Measurements from ENCODE around the gene USP9X. TPM values are rescaled to one million over a fixed set of nuclear protein-coding genes. Genes with fewer than 3 reads are reported as not detected.

USP9X gene
- total RNA-seq, 4 donors from 2014 or later, result 50.4 to 77.6 (median 58.4) TPM

DNA sequence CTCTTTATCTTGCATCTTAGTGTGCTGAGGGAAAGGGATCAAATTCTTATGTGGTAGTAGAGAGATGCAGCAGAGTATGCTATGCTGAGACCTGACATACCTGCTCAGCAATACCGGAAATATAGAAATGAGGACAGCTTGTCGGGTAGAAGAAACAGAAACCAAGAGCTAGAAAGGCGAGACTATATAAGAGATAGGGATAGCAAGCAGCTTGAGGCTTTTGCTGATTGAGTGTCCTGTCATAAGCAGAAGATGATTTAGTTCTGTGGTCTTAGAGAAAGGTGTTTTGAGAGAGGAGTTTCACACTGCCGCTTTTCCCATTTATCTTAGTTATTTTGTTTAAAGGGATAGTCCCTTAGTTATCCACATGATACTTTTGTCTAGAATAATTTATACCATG is 31.7 kb downstream of the USP9X start:
- intact Hi-C loops (cut with DNase I; ENCODE audit: low total_unique reads), result loop anchor here (10.0 kb wide), 2 partner anchors 462 to 572 kb away; no protein-coding TSS in a partner anchor
- H3K4me3 ChIP-seq (ENCODE audit: low read depth, poor library complexity, severe bottlenecking), result no peak overlapping the region
- no peak for DNase-seq (ENCODE audit: low spot score in 2 of 2)
- WGBS, 2 donors, result 16 to 53% methylated on average over 4 of the region's 4 CpGs
- TF ChIP-seq, protein P1, sequence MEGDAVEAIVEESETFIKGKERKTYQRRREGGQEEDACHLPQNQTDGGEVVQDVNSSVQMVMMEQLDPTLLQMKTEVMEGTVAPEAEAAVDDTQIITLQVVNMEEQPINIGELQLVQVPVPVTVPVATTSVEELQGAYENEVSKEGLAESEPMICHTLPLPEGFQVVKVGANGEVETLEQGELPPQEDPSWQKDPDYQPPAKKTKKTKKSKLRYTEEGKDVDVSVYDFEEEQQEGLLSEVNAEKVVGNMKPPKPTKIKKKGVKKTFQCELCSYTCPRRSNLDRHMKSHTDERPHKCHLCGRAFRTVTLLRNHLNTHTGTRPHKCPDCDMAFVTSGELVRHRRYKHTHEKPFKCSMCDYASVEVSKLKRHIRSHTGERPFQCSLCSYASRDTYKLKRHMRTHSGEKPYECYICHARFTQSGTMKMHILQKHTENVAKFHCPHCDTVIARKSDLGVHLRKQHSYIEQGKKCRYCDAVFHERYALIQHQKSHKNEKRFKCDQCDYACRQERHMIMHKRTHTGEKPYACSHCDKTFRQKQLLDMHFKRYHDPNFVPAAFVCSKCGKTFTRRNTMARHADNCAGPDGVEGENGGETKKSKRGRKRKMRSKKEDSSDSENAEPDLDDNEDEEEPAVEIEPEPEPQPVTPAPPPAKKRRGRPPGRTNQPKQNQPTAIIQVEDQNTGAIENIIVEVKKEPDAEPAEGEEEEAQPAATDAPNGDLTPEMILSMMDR (IDR thresholded peaks at IDR 0.05), result no peak
- TF ChIP-seq POLR2A (IDR thresholded peaks at IDR 0.05), result no peak

DNA sequence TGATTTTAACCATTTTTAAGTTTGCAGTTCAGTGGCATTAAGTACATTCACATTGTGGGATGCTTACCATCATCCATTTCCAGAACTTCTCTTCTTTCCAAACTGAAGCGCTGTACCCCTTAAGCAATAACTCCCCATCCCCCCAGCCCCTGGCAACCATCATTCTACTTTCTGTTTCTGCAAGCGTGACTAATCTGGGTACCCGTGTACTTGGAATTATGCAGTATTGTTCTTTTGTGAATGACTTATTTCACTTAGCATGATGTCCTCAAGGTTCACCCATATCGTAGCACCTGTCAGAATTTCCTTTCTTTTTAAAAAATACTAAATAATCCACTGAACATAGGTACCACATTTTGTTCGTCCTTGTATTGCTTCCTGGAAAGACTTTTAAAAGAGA is 32.9 kb downstream of the USP9X start:
- intact Hi-C loops (cut with DNase I; ENCODE audit: low total_unique reads), result loop anchor here (10.0 kb wide), 2 partner anchors 463 to 573 kb away; no protein-coding TSS in a partner anchor
- WGBS, 2 donors, result 83 to 88% methylated on average over 5 of the region's 5 CpGs
- DNase-seq (ENCODE audit: low spot score in 2 of 2), result no peak
- H3K4me3 ChIP-seq (ENCODE audit: low read depth, poor library complexity, severe bottlenecking), result no peak overlapping the region
- no peak for TF ChIP-seq POLR2A (IDR thresholded peaks at IDR 0.05)
- TF ChIP-seq, protein P1 (IDR thresholded peaks at IDR 0.05), result no peak

DNA sequence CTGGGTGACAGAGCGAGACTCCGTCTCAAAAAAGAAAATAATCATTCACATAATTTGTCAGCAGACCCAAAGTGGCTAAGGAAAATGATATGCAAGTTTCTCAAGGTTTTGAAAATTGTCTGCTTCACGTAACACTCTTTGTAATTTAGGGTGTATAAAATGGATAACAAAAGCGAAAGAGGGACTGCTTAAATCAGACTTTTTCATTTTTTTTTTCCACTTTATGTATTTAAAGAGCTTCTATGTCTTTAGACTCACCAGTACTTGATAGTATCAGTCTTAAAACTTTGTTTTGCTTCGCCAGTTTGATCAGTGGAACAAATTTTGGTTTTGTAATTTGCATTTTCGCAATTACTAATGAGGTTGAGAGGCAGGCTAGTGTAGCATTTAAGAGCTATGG is 34.6 kb downstream of the USP9X start:
- intact Hi-C loops (cut with DNase I; ENCODE audit: low total_unique reads), result loop anchor here (10.0 kb wide), 2 partner anchors 465 to 575 kb away; no protein-coding TSS in a partner anchor
- H3K4me3 ChIP-seq (ENCODE audit: low read depth, poor library complexity, severe bottlenecking), result no peak overlapping the region
- no peak for DNase-seq (ENCODE audit: low spot score in 2 of 2)
- 87 to 90% methylated on average over 6 of the region's 6 CpGs for WGBS, 2 donors
- TF ChIP-seq, protein P1 (IDR thresholded peaks at IDR 0.05), result no peak
- TF ChIP-seq POLR2A (IDR thresholded peaks at IDR 0.05), result no peak

DNA sequence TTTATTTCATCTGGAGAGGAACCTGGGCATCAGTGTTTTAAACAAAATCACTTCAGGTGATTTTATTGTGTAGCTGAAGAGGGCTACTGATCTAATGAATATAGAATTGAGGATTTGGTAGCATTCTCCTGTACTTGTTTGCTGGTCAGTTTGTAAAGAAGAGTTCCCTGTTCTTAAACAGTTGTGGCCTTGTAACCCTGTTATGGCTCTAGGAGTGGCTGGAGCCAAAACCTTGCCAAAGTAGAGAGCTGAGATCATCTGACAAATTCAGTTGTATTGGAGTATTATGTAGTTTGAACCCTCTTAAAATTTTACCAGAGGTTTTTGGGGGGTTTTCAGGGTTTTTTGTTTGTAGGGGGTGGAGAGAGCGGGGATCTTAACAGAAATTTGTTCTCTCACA is 36.5 kb downstream of the USP9X start:
- no peak for DNase-seq (ENCODE audit: low spot score in 2 of 2)
- intact Hi-C loops (cut with DNase I; ENCODE audit: low total_unique reads), result no loop called here
- 96 to 100% methylated on average over 1 of the region's 1 CpG for WGBS, 2 donors
- no peak for TF ChIP-seq POLR2A (IDR thresholded peaks at IDR 0.05)
- TF ChIP-seq, protein P1 (IDR thresholded peaks at IDR 0.05), result no peak
- H3K4me3 ChIP-seq (ENCODE audit: low read depth, poor library complexity, severe bottlenecking), result no peak overlapping the region

DNA sequence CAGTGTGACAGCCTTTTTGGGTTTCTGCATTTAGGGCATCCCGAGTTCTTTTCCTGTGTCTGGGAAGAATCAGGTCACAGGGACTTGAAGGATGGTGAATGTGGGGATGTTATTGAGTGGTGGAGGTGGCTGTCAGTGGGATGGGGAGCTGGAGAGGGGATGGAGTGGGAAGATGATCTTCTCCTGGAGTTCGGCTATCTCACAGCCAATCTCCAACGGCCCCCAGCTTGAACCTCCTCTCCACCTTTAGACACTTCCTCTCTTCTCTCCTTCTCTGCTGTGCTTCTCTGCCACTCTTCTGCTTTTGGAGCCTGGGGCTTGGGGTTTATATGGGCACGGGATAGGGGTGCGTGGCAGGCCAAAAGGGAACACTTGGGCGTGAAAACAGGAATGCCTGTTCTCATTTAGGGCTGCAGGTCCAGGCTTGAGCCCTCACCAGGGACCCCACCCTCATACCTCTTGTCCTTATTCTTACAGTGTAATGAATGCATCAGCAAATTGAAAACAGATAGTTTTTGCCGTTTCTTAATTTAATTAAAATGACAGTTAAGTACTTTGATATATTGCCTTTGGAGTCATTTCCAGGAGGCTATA is 37.5 kb downstream of the USP9X start:
- 56 to 68% methylated on average over 7 of the region's 7 CpGs for WGBS, 2 donors
- H3K4me3 ChIP-seq (ENCODE audit: low read depth, poor library complexity, severe bottlenecking), result no peak overlapping the region
- TF ChIP-seq, protein P1 (IDR thresholded peaks at IDR 0.05), result no peak
- no peak for TF ChIP-seq POLR2A (IDR thresholded peaks at IDR 0.05)
- intact Hi-C loops (cut with DNase I; ENCODE audit: low total_unique reads), result no loop called here
- DNase-seq (ENCODE audit: low spot score in 2 of 2), result no peak

All from lower leg skin (tissue), 4 donors.